Uterus (tissue), 4 donors: ENCODE data around the gene PEPD. TPM values are rescaled to one million over a fixed set of nuclear protein-coding genes. Genes with fewer than 3 reads are reported as not detected.

ENCODE experiments used
- DNase-seq, 2 donors: peaks; one replicate each; pipeline ENCODE4 v3.0.0-alpha.2; 2019 to 2020
- H3K27ac ChIP-seq, 2 donors: fragments of 200-600 bp; sonication (generic); 1 replicate in 1 of 2; 2 replicates in 1 of 2; pipeline ENCODE4 v1.5.1; 2016 to 2018
- H3K27me3 ChIP-seq, 2 donors: fragments of 200-600 bp; sonication (generic); one replicate each; pipeline ENCODE4 v1.5.1; 2018 to 2019; ENCODE audit warnings: control low read depth in 1 of 2
- H3K36me3 ChIP-seq, 2 donors: fragments of 200-600 bp; sonication (generic); one replicate each; pipeline ENCODE4 v1.5.1; 2019; ENCODE audit warnings: control low read depth in 1 of 2
- H3K4me1 ChIP-seq, 2 donors: fragments of 200-600 bp; sonication (generic); one replicate each; pipeline ENCODE4 v1.5.1; 2018 to 2019; ENCODE audit warnings: control low read depth in 1 of 2
- H3K4me3 ChIP-seq, 2 donors: fragments of 200-600 bp; sonication (generic); 1 replicate in 1 of 2; 2 replicates in 1 of 2; pipeline ENCODE4 v1.5.1; 2018 to 2019; ENCODE audit warnings: mild to moderate bottlenecking in 1 of 2
- H3K9me3 ChIP-seq, 2 donors: fragments of 200-600 bp; sonication (generic); one replicate each; pipeline ENCODE4 v1.5.1; 2019; ENCODE audit warnings: control low read depth in 1 of 2
- POLR2A ChIP-seq, 2 donors: fragments of 450-650 bp; IDR thresholded peaks; one replicate each; pipeline ENCODE4 v1.6.1; 2016; ENCODE audit warnings: antibody characterized with exemption in 2 of 2, mild to moderate bottlenecking in 1 of 2, moderate library complexity in 1 of 2
- intact Hi-C: fragments of 100-400 bp; cut with DNase I; formaldehyde crosslinking; loops from one replicate; pipeline ENCODE4 v1.15.1; 2023; ENCODE audit warnings: low total_unique reads
- total RNA-seq, 4 donors: library from RNA; depleted of rRNA in 3 of 4; stranded (reverse); fragments of >200 nt in 3 of 4; gene quantifications; one replicate each; pipeline versions ENCODE4 v1.1.0 to v1.2.4, GENCODE V29; 2014 to 2023
- TF ChIP-seq, protein P1 (sequence below), 4 experiments: fragments of 200-600 bp in 2 of 4; fragments of 450-650 bp in 2 of 4; sonication (generic) in 2 of 4; IDR thresholded peaks; one replicate each; pipeline ENCODE4 v1.5.1; 2016 to 2019; ENCODE audit warnings: antibody characterized with exemption in 4 of 4, mild to moderate bottlenecking in 2 of 4, moderate library complexity in 1 of 4
- donor health status: DM: yes; HTN: yes; CAD: no.

The PEPD gene
- total RNA-seq, 4 donors from 2014 or later = 26.1 to 47.0 (median 37.9) TPM

DNA sequence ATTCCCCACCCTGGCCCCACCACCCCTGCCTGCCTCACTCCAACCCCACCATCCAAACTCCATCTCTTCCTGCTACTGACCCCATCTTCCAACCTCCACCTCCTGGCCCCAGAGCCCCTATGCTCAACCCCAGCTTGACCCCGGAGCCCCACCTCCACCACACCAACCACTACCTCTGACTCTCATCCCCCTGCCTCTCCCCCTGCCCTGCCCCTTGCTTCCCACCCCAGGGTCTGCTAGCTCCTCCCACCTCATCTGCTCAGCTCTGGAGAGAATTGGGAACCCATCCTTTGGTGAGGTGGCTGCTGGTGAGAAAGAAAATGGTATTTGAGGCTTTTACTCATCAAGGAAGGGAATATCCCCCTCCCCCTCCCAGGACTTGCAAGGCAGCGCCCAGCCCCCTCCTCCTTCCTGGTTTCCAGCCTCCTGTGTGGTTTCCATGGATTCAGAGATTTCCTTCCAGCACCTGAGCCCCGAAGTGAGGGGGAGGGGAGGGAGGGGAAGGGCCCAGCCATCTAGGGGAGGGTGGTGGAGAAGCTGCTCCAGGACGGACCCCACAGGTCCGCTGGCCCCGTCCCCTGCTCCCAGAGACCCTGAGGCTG is 11.4 kb upstream of the PEPD start:
- no peak overlapping the region for H3K27ac ChIP-seq
- no peaks in the 10 kb centered on the region for H3K36me3 ChIP-seq
- TF ChIP-seq POLR2A (IDR thresholded peaks at IDR 0.05) = no peak
- TF ChIP-seq, protein P1, sequence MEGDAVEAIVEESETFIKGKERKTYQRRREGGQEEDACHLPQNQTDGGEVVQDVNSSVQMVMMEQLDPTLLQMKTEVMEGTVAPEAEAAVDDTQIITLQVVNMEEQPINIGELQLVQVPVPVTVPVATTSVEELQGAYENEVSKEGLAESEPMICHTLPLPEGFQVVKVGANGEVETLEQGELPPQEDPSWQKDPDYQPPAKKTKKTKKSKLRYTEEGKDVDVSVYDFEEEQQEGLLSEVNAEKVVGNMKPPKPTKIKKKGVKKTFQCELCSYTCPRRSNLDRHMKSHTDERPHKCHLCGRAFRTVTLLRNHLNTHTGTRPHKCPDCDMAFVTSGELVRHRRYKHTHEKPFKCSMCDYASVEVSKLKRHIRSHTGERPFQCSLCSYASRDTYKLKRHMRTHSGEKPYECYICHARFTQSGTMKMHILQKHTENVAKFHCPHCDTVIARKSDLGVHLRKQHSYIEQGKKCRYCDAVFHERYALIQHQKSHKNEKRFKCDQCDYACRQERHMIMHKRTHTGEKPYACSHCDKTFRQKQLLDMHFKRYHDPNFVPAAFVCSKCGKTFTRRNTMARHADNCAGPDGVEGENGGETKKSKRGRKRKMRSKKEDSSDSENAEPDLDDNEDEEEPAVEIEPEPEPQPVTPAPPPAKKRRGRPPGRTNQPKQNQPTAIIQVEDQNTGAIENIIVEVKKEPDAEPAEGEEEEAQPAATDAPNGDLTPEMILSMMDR (IDR thresholded peaks at IDR 0.05) = no peak
- DNase-seq = no peak
- no peak overlapping the region for H3K4me3 ChIP-seq
- H3K27me3 ChIP-seq = no peaks in the 10 kb centered on the region
- no peaks in the 10 kb centered on the region for H3K4me1 ChIP-seq
- no peaks in the 10 kb centered on the region for H3K9me3 ChIP-seq
- intact Hi-C loops = no loop called here

DNA sequence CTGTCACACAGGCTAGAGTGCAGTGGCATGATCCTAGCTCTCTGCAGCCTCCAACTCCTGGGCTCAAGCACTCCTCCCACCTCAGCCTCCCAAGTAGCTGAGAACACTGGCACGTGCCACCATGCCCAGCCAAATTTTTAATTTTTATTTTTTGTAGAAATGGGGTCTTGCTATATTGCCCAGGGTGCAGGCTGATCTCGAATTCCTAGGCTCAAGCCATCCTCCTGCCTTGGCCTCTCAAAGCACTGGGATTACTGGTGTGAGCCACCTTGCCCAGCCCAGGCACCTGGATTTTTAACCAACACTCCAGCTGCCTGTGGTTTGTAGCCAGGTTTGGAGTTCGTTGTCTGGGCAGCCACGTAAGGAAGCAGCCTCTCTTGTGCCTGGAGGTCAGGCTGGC is 9.3 kb upstream of the PEPD start:
- Histone ChIP-seq H3K9me3 (no peaks in the 10 kb centered on the region), H3K4me3 (no peak overlapping the region), H3K4me1 (no peaks in the 10 kb centered on the region), H3K27ac (no peak overlapping the region), H3K36me3 (no peaks in the 10 kb centered on the region), H3K27me3 (no peaks in the 10 kb centered on the region)
- no peak for TF ChIP-seq POLR2A (IDR thresholded peaks at IDR 0.05)
- TF ChIP-seq, protein P1 (IDR thresholded peaks at IDR 0.05) = no peak
- DNase-seq = no peak
- intact Hi-C loops = no loop called here

DNA sequence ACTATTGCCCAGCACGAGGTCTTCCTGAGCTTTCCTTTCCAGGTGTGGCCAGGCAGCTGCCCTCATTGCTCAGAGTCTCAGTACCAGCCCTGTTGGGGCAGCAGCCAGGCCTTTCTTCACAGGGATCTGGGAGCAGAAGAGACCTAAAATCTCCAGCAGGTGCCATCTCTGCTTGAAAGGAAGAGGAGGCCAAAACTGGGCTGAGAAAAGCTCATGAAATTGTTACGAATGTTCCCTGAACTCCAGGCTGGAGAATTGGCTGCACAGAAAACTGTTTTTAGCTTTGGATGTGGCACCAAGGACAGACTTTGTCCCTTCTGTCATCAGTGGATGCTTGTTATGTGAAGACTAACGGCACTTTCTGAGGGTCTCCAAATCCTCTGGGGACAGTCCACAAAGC is 8.7 kb upstream of the PEPD start:
- DNase-seq = no peak

DNA sequence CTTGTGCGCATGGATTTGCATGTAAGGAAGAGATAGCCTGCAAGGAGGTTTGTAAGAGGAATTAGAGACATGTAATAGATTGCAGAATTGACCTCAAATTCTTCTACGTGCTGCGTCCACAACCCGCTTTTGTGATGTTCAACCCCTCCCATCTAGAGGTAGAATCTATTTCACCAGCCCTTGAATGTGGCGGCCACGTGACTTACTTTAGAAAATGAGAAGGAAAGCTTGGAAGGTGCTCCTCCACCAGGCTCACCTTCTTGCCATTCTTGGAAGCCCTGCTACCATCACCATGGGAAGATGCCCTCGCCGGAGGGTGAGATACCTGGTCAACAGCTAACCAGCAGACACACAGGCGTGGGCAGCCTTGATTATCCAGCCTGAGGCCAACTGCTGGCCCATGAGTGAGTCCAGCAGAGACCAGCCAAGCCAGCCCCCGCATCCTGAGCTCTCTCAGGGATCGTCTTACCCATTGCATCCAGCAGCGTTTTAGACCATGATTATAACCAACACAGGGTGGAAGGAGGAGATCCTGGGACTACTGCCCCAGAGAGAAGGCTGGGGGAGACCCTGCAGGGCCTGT is 7.6 kb upstream of the PEPD start:
- Histone ChIP-seq H3K36me3 (no peaks in the 10 kb centered on the region), H3K27me3 (no peaks in the 10 kb centered on the region), H3K4me3 (no peak overlapping the region), H3K9me3 (no peaks in the 10 kb centered on the region), H3K4me1 (no peaks in the 10 kb centered on the region), H3K27ac (no peak overlapping the region)
- no peak for DNase-seq
- intact Hi-C loops = no loop called here
- TF ChIP-seq, protein P1 (IDR thresholded peaks at IDR 0.05) = no peak
- no peak for TF ChIP-seq POLR2A (IDR thresholded peaks at IDR 0.05)

More for the DNA sequence above, 8.7 kb upstream of the PEPD start:
- H3K27ac ChIP-seq = no peak overlapping the region
- H3K36me3 ChIP-seq = no peaks in the 10 kb centered on the region
- H3K9me3 ChIP-seq = no peaks in the 10 kb centered on the region
- intact Hi-C loops = no loop called here
- no peak for TF ChIP-seq POLR2A (IDR thresholded peaks at IDR 0.05)
- TF ChIP-seq, protein P1 (IDR thresholded peaks at IDR 0.05) = no peak
- H3K4me3 ChIP-seq = no peak overlapping the region
- no peaks in the 10 kb centered on the region for H3K27me3 ChIP-seq
- no peaks in the 10 kb centered on the region for H3K4me1 ChIP-seq

DNA sequence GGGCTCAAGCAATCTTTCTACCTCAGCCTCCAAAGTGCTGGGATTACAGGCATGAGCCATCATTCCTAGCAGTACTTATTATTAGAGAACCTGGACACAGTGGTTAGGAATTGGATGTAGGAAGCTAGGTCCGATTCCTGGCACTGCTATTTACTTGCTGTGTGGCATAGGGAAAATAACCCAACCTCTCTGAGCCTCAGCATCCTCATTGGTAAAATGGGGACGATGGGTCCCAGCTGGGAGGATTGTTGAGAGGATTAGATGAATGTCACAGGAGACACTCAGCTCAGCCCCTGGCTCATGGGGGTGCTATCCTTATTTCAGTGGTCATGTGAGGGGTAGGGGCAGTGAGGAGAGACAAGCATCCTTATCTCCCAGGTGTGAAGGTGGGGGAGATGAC is 6.8 kb upstream of the PEPD start:
- Histone ChIP-seq H3K36me3 (no peaks in the 10 kb centered on the region), H3K4me1 (no peaks in the 10 kb centered on the region), H3K9me3 (no peaks in the 10 kb centered on the region), H3K27me3 (no peaks in the 10 kb centered on the region), H3K27ac (no peak overlapping the region), H3K4me3 (no peak overlapping the region)
- intact Hi-C loops = no loop called here
- TF ChIP-seq, protein P1 (IDR thresholded peaks at IDR 0.05) = no peak
- no peak for TF ChIP-seq POLR2A (IDR thresholded peaks at IDR 0.05)
- DNase-seq = no peak
